Measurements from ENCODE around the gene DIRAS3.

- TF ChIP-seq EZH2 (IDR thresholded peaks at IDR 0.05) (no peak), POLR2AphosphoS5 (IDR thresholded peaks at IDR 0.05; ENCODE audit: borderline replicate concordance, low read depth, low read length) (no peak), FOXP2 (optimal IDR thresholded peaks at IDR 0.05; ENCODE audit: control extremely low read depth, extremely low read length, insufficient read depth) (no peak)
Observed at GRCh38 chr1:68049941-68050878, at the start of gene DIRAS3.

Measured in SK-N-MC (cell line).